ENCODE data around the gene SLIT3.

Gene SLIT3

GRCh38 chr5:169270827-169271226, 30.1 kb downstream of the SLIT3 start:
- no peak for DNase-seq (ENCODE audit: low read depth, low spot score)

GRCh38 chr5:169268019-169268418, 32.9 kb downstream of the SLIT3 start:
- DNase-seq (ENCODE audit: low read depth, low spot score) = no peak

- no peak for DNase-seq (ENCODE audit: low read depth, low spot score)
Measured at GRCh38 chr5:169265888-169266287, 35.1 kb downstream of the SLIT3 start.

- DNase-seq (ENCODE audit: low read depth, low spot score) = no peak
Measured at GRCh38 chr5:169263591-169263990, 37.3 kb downstream of the SLIT3 start.

GRCh38 chr5:169260896-169261569, 39.9 kb downstream of the SLIT3 start:
- no peak for DNase-seq (ENCODE audit: low read depth, low spot score)

- DNase-seq (ENCODE audit: low read depth, low spot score) = no peak
Measured at GRCh38 chr5:169258372-169259000, 42.5 kb downstream of the SLIT3 start.

- no peak for DNase-seq (ENCODE audit: low read depth, low spot score)
Measured at GRCh38 chr5:169256191-169256590, 44.7 kb downstream of the SLIT3 start.

GRCh38 chr5:169253071-169253470, 47.9 kb downstream of the SLIT3 start:
- no peak for DNase-seq (ENCODE audit: low read depth, low spot score)

- DNase-seq (ENCODE audit: low read depth, low spot score) = no peak
Measured at GRCh38 chr5:169251333-169252084, 49.4 kb downstream of the SLIT3 start.

- no peak for DNase-seq (ENCODE audit: low read depth, low spot score)
Measured at GRCh38 chr5:169250887-169251286, 50.1 kb downstream of the SLIT3 start.

- no peak for DNase-seq (ENCODE audit: low read depth, low spot score)
Measured at GRCh38 chr5:169248996-169249395, 51.9 kb downstream of the SLIT3 start.

- DNase-seq (ENCODE audit: low read depth, low spot score) = no peak
Measured at GRCh38 chr5:169248550-169248949, 52.4 kb downstream of the SLIT3 start.

GRCh38 chr5:169244812-169245211, 56.1 kb downstream of the SLIT3 start:
- no peak for DNase-seq (ENCODE audit: low read depth, low spot score)

GRCh38 chr5:169243651-169244422, 57.1 kb downstream of the SLIT3 start:
- no peak for DNase-seq (ENCODE audit: low read depth, low spot score)

- no peak for DNase-seq (ENCODE audit: low read depth, low spot score)
Measured at GRCh38 chr5:169242849-169243186, 58.1 kb downstream of the SLIT3 start.

GRCh38 chr5:169242175-169242848, 58.6 kb downstream of the SLIT3 start:
- DNase-seq (ENCODE audit: low read depth, low spot score) = no peak

- DNase-seq (ENCODE audit: low read depth, low spot score) = no peak
Measured at GRCh38 chr5:169229342-169229892, 71.5 kb downstream of the SLIT3 start.

- DNase-seq (ENCODE audit: low read depth, low spot score) = no peak
Measured at GRCh38 chr5:169226895-169227294, 74.0 kb downstream of the SLIT3 start.

GRCh38 chr5:169225830-169226356, 75.0 kb downstream of the SLIT3 start:
- no peak for DNase-seq (ENCODE audit: low read depth, low spot score)

GRCh38 chr5:169223595-169223953, 77.4 kb downstream of the SLIT3 start:
- DNase-seq (ENCODE audit: low read depth, low spot score) = no peak

- DNase-seq (ENCODE audit: low read depth, low spot score) = no peak
Measured at GRCh38 chr5:169222934-169223594, 77.9 kb downstream of the SLIT3 start.

Data from smooth muscle cell of the brain vasculature (primary cell).